Measurements from ENCODE around the gene CXCR3.
"Not testable (repeated sequence)": the region's sequence is repeated elsewhere in the genome, so short reads cannot be mapped to it uniquely, and the experiment has no call there.

CXCR3 gene

DNA sequence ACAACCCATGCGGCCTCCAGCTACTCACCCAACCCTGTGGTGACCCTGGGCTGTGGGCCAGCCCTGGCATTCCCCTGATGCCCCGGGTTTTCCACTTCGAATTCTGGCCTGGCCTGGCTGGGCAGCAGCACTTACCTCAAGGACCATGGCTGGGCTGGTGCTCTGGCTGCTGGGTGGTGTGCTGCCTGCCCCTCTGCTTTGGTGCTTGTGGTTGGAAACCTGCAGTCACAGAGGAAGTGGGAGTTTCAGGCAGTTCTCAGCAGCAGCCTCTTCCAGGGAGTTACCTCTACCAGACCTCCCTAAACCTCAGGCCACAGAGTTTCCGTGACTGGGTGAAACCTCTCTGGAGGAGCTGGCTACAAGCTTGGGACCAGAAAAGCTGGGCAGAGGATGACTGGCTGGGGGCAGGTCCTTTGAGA, at the start of gene CXCR3:
CXCR3 (minus strand) TSS at position 209 of the 419 bp plus-strand sequence; CDS start at position 147, 62 bp downstream.
- peak; percentile 7 for DNase-seq (ENCODE audit: low read depth)

DNA sequence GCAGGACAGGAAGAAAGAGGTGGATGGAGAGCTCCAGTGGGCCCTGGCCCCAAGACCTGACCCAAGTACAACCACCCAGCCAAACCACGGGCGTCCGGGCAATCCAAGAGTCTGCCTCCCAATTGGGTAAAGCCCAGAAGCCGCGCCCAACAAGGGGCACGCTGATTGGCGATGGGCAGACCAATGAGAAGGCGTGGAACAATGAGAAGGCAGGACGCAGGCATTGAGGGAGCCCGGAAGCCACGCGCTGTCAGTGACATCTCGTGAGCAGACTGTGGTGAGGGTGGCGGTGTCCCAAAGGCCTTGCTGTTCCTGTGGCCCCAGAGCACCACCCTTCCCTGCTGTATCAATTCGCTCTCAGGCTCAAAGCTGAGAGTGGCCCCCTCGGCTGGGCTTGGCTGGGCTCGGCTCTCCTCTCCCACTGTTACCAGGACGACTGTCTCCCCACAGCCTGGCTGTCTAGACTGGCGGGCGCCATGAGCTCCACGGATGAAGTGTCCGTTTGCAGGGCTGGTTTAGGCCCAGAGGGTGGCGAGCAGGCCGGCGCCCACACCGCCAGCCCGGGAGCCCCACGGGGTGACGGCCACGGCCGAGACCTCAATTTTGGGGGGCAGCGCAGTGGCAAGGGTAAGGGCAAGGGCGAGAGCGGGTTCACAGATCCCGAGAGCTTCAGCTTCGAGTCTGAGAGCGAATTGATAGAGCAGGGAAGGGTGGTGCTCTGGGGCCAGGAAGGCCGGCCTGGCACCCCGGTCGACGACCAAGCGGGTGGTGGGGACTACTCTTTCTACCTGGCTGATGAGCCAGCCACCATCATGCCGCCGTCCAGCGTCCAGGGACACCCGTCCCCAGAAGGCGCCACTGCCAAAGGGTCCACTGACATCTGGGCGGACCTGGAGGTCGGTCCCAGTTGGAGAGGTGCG, 49.3 kb upstream of the CXCR3 start, which contains the start of gene LOC101059915:
LOC101059915 (plus strand) TSS at position 219 of the 920 bp plus-strand sequence.
- no peak for DNase-seq (ENCODE audit: low read depth)

DNA sequence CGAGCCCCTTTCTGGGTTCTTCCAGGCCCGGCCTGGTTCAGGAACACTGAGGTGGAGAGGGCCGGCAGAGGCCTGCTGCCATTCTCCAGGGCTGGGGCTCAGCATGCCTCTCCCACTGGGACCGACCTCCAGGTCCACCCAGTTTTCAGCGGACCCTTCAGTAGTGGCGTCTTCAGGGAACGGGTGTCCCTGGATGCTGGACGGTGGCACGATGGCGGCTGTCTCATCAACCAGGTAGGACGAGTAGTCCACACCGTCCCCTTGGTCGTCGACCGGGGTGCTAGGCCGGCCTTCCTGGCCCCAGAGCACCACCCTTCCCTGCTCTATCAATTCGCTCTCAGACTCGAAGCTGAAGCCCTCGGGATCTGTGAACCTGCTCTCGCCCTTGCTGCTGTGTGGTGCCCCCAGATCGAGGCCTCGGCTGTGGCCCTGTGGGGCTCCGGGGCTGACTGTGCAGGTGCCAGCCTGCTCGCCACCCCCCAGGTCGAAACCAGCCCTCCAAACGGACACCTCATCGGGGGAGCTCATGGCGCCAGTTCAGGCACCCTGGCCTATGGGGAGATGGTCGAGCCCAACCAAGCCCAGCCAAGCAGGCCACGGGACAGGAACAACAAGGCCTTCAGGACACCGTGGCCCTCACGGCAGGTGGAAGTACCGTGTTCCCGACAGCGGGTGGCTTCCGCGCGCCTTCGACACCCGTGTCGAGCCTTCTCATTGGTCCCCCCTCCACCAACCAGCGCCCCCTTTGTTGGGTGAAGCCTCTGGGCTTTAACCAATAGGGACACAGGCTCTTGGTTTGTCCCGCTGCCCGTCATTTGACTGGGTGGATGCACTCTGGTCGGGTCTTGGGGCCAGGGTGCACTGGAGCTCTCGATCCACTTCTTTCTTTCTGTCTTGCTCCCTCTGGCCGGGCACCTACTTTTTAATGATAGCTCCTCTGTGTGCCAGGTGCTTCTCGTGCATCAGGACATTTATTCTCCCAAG, 48.2 kb upstream of the CXCR3 start:
- DNase-seq (ENCODE audit: low read depth), result no peak

DNA sequence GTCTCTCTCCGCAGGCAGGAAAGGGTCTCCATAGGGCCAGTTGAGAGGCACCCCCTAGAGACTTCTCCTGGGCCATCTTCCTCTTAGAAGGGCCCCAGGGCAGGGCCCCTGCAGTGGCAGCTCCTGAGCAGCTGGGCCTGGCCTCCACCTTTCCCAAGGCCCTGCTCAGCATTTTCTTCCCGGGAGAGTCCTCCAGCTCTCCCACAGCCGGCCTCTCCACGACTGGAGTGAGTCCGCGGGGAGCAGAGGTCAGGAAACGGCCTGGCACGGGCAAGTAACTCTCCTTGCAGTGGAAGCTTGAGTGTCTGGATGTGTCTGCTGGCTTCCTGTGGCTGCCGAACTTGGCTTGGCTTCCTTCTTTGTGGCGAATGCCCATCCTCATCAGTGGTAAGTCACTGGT, 47.4 kb upstream of the CXCR3 start:
- no peak for DNase-seq (ENCODE audit: low read depth)

DNA sequence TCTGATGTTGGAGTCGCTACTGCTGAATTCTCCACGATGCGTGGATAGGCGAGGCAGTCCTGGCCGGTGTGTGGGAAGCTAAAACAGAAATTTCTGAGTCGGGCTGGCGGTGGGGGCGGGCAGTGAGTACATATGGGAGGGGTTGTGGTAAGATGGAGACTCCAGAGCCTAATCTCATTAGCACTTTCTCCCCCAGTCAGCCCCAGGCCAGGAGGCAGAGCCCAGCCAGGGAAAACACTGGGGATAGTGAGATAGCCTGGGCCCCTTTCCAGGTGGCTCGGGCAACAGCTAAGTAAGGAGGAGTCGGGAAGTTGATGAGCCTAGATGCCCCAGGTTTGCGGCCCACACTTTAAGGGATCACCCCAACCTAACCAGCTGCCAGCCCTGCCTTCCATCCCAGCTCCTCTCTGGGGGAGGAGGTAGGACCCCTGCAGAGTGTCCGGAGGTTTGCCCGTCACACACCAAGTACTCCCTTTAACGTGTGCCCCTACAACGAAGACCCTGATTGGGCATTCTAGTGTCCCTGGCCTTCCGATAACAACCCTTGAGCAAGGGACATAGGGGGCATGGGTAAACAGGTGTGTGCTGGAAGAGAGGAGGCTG, 46.7 kb upstream of the CXCR3 start:
- no peak for DNase-seq (ENCODE audit: low read depth)

DNA sequence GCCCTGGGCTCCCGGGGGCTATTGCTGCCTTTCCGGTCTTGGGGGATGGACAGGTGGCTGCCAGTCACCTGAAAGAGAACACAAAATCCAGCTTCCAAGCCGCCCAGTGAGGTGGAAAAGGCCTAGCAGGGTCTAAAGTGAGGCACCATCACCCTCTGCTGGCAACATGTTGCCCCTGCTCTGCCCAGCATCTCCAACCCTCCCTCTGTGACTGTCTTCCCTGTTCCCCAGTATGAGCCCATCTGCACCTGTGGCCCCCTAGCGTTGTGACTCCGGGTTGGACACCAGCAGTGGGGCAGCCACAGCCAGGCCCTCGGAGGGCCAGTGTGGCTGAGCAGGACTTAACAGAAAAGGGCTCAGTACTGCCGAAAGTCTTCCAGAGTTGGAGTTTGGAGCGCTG, 45.9 kb upstream of the CXCR3 start:
- DNase-seq (ENCODE audit: low read depth), result peak; percentile 16

DNA sequence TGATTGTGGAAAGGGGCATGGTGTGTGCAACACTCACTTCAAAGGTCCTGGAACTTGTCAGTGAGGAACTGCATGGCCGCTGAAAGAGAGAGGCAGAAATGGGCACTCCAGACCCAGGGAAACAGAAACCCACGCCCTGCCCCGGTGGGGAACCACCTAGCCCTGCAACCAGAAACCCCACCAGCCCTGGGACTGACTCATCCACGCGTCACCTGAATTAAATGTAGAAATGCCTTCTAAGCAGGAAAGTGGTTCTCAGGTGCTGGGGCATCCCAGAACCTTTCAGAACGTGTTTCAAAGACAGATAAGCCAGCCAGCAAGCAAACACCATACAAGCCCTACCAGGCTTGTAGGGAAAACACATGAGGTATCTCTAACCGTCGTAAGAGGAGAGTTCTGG, 44.9 kb upstream of the CXCR3 start:
- DNase-seq (ENCODE audit: low read depth), result not testable (repeated sequence)

DNA sequence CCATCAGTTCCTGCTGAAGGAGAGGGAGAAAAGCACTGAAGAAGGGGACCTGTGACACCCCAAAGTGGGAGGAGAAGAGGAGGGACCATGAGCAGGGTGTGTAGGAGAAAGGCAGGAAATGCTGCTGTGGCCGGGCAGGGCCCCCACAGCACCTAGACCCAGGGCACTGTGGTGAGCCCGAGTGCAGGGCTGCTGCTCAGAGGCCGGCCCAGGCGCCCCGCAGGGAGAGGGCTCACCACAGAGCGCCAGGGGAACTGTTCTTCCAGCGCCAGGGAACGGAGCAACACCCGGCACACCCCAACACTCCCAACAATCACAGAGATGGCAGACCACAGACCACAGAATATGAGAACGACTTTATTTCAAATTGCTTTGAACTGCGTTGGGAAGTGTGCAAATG, 44.3 kb upstream of the CXCR3 start:
- not testable (repeated sequence) for DNase-seq (ENCODE audit: low read depth)

DNA sequence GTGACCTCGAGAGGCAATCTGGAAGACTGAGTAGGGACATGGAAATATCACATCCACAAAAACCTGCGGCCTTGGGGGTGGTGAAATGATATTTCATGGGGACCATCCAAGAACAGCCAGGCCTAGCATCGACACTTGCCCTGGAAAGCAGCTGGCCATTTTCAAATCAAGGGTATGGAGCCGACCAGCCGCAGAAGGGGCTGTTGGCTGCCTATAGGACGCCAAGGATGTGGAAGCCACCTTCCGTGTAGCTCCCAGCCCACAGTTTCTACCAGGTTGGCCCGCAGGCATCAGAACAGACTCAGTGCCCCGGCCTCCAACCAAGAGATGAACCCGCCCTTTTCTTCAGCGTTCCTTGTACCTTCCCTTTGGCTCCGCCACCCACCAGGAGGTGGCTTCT, 43.6 kb upstream of the CXCR3 start:
- DNase-seq (ENCODE audit: low read depth), result no peak

DNA sequence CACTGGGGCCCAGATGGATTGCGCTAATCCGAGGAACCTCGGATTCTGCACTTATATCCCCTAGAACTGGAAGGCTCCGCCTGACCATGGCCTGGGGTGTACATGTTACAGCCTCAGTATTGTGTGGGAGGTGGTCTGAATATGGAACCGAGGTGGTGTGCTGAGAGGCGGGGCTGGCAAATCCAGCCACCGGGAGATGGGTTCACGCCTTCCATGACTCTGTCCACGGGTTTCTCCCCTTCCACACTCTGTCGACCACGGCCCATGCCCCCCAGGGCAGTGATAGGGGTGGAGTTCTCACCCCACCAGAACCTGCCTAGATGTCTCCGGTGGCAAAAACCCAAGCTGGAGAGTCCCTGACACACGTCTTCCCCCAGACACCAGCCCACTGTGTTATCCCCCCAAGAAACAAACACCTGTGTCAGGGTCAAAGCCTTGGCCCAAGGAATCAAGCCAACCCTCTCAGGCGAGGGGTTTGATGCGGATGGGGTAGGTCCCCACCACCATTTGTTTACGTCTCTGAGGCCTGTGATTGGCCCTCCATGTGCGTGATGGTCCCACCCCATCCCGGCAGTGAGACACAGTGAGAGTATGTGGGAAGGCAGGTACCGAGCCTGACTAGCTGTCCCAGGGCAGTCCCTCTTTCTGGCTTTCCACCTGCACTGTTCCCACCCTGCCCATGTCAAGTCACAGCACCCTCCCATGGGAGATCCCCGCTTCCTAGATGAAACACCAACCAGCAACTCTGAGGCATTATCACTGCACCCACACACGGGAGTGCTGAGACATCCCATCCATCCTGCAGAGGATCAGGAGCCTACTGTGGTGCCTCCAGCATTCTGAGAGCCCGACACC, 42.5 kb upstream of the CXCR3 start:
- no peak for DNase-seq (ENCODE audit: low read depth)

DNA sequence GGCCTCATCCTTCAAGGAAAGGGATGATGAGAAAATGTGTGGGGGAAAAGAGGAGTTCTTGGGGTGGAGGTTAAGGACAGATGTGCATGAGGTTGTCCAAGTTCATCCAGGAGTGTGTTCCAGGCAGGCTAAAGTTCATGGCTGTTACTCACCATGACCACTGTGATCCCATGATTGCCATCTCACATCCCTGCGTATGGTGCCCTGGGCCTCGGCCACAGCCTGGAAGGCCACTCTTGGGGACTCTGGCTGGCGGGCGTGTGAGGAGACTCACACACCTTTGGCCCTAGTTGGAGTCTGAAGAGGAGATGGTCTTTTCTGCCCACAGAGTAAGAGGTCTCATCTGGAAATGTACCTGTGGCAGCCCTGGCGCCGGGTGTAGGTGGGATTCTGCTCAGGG, 41.6 kb upstream of the CXCR3 start:
- no peak for DNase-seq (ENCODE audit: low read depth)

DNA sequence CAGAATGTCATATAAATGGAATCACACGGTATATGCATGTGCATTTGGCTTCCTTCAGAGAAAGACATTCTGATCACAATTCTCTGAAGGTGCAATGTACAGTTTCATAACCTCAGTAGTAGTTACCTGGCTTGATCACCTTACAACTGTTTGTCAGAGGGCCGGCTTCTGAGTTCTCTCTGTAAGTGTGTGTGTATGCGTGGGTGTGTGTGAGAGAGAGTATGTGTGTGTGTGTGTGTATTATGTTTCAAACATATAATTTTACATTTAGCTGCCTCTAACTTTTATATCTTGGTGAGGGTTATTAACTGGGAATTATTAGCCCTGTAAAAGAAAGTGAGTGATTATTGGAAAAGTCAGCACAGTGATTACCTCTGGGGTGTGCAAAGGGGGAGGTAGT, 41.0 kb upstream of the CXCR3 start:
- DNase-seq (ENCODE audit: low read depth), result no peak

DNA sequence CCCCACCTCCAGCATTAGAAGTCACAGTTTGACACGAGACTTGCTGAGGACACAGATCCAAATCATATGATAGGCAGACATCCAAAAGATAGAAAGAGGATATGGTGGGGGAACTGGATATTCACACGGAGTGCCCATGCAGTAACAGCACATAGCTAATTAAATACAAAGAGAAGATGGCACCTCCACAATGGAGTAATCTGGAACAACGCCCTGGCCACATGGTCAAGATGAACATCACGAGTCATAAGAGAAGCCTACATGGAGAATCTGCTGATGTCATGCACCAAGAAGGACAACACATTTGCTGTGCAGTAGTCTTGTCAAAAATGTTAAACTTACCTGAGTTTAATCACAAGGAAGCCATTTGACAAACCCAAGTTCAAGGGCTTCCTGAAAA, 39.0 kb upstream of the CXCR3 start:
- no peak for DNase-seq (ENCODE audit: low read depth)

DNA sequence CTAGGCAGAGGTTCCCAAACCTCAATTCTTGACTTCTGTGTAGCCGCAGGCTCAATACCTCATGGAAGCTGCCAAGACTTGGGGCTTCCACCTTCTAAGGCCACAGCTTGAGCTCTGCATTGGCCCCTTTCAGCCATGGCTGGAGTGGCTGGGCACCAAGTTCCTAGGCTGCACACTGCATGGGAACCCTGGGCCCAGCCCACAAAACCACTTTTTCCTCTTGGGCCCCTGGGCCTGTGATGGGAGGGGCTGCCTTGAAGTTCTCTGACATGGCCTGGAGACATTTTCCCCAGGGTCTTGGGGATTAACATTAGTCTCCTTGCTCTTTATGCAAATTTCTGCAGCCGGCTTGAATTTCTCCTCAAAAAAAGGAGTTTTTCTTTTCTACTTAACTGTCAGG, 35.0 kb upstream of the CXCR3 start:
- no peak for DNase-seq (ENCODE audit: low read depth)

DNA sequence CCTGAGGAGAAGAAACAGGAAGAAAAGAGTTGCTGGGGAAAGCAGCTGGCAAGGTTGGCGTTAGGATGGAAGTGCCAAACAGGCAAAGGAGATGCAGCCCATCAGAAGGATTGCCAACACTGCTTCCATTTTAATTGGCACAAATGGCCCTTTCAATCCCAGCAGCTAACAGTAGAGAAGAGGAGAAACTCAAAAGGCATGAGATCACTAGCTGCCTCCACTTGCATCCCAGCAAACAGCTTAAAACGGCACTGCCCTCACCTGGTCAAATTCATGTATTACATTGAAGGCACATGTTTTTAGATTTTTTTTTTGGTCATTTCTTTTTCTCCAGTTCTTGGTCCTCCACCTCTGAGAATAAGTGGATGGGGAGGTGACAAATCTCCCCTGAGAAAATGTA, 34.1 kb upstream of the CXCR3 start:
- DNase-seq (ENCODE audit: low read depth), result peak; percentile 57

DNA sequence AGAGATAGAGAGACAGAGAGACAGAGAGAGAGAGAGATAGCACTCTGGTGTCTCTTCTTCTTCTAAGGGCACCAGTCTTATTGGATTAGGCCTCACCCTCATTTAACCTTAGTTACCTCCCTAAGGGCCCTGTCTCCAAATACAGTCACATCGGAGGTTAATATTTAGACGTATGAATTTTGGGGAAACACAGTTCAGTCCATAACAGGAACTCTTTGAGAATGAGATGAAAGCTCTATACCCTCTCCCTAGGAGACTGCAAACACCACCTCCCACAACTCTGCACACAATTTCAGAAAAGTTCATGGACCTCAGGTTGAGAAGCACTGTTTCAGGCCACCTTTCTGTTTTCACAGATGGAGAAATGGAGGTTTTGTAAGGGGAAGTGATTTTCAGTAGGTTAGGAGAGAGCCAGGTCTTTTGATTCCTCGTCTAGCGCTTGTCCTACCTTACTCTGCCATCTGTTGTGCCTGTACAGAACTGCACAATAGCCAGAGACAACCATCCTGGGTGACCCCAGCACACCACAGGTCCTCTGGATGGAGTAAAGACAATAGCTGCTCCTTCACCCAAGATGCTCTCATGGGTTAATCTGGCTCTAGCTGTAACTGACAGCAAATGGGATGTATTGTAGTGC, 32.1 kb upstream of the CXCR3 start:
- no peak for DNase-seq (ENCODE audit: low read depth)

DNA sequence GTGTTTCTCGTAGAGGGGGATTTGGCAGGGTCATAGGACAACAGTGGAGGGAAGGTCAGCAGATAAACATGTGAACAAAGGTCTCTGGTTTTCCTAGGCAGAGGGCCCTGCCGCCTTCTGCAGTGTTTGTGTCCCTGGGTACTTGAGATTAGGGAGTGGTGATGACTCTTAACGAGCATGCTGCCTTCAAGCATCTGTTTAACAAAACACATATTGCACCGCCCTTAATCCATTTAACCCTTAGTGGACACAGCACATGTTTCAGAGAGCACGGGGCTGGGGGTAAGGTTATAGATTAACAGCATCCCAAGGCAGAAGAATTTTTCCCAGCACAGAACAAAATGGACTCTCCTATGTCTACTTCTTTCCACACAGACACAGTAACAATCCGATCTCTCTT, 26.1 kb upstream of the CXCR3 start:
- not testable (repeated sequence) for DNase-seq (ENCODE audit: low read depth)

DNA sequence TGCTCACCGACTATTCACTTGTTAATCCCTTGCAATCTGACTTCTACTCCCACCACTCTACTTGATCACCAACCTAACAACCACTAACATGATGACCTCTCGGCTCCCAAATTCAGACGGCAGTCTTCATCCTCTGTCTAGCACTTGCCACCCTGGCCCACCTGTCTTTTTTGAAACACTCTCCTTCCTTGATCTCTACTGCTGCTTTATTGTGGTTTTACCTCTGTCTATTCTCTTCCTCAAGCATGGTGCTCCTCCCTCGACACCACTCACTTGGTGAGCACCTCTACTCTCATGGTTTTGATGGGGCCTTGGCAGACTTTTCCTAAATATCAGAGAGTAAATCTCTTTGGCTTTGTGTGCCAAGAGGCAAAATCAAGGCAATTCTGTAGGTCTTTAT, 21.7 kb upstream of the CXCR3 start:
- DNase-seq (ENCODE audit: low read depth), result no peak

DNA sequence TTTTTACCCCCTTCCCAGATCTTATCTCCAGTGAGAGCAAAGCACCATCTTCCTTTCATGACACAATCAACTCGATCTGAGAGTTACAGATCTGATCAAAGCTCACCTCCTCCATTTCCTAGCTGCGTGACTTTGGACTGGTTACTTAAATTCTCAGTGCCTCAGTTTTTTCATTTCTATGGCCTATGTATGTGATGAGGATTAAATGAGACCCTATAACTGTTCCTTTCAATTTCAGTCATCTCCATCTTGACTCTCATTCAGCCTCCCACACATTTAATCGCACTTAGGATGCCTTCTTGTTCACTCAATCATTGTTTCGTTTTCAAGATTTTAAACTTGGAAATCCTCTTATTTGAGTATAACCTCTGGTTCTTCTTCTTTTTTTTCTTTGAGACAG, 20.1 kb upstream of the CXCR3 start:
- DNase-seq (ENCODE audit: low read depth), result no peak

DNA sequence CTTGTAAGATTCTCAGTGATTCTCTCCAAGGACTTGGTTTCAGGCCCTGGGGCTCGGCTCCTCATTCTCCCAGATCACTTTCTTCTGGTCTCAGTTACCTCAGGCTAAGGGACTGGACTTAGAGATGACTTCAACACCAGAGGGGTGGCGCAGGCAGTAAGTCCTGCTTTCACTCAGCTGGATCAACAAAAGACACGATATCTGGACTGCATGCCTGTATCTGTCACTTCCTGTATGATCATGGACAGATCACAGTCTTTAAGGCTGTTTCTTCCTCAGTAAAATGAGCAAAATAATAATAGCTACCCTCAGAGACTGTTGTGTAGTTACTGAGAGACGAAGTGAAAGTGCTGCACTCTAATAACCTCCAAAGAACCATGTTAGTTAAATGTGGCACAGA, 19.5 kb upstream of the CXCR3 start:
- peak; percentile 71 for DNase-seq (ENCODE audit: low read depth)

DNA sequence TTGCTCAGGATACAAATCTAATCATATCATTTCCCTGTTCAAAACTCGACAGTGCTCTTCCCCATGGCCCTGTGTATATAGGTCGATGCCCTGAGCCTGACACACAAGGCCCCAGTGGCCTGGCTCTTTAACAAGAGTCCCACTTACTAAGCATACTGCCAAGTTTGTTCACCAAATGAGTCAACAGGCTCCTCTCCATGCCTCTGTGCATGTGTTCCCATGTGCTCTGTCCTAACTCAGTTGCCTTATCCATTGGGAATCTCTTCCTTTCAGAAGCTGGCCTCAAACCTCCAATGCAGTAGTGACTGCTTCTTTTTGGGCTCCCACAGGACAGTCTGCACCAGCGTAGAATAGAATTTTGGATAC, 18.9 kb upstream of the CXCR3 start:
- DNase-seq (ENCODE audit: low read depth), result peak; percentile 50

All from EH (cell line).